Sigmoid colon (tissue), 7 donors: ENCODE measurements around the gene METTL8. TPM values are rescaled to one million over a fixed set of nuclear protein-coding genes. Genes with fewer than 3 reads are reported as not detected.

Experiments used
- DNase-seq: peaks from one replicate; pipeline ENCODE4 v3.0.0-alpha.2; 2019
- H3K27ac ChIP-seq, 4 donors: fragments of 200-600 bp; sonication (generic); one replicate each; pipeline ENCODE4 v1.5.1; 2016 to 2019; ENCODE audit warnings: mild to moderate bottlenecking in 1 of 4
- H3K27me3 ChIP-seq, 3 donors: fragments of 200-600 bp; sonication (generic); one replicate each; pipeline ENCODE4 v1.5.1; 2019; ENCODE audit warnings: mild to moderate bottlenecking in 1 of 3
- H3K36me3 ChIP-seq, 4 donors: fragments of 200-600 bp; sonication (generic); one replicate each; pipeline ENCODE4 v1.5.1; 2016 to 2019
- H3K4me1 ChIP-seq, 4 donors: fragments of 200-600 bp; sonication (generic); one replicate each; pipeline ENCODE4 v1.5.1; 2017 to 2019
- H3K4me3 ChIP-seq, 4 donors: fragments of 200-600 bp; sonication (generic); one replicate each; pipeline ENCODE4 v1.5.1; 2017 to 2019; ENCODE audit warnings: mild to moderate bottlenecking in 2 of 4, moderate library complexity in 1 of 4
- H3K9me3 ChIP-seq, 4 donors: fragments of 200-600 bp in 3 of 4; sonication (generic) in 3 of 4; one replicate each; pipeline versions ENCODE4 v1.5.1 to v1.6.1; 2013 to 2019
- CTCF ChIP-seq, 4 experiments: fragments of 450-650 bp in 3 of 4; fragments of 200-600 bp in 1 of 4; IDR thresholded peaks; one replicate each; pipeline ENCODE4 v1.5.1; 2016 to 2019; ENCODE audit warnings: antibody characterized with exemption in 4 of 4, mild to moderate bottlenecking in 3 of 4, moderate library complexity in 2 of 4
- EP300 ChIP-seq, 4 donors: sonication (generic); formaldehyde crosslinking; IDR thresholded peaks; one replicate each; pipeline ENCODE4 v1.6.1; 2017; ENCODE audit warnings: antibody characterized with exemption in 4 of 4
- POLR2A ChIP-seq, 2 donors: fragments of 450-650 bp; IDR thresholded peaks; one replicate each; pipeline ENCODE4 v1.6.1; 2016; ENCODE audit warnings: antibody characterized with exemption in 2 of 2, mild to moderate bottlenecking in 2 of 2, moderate library complexity in 2 of 2
- POLR2AphosphoS5 ChIP-seq, 4 donors: sonication (generic); formaldehyde crosslinking; IDR thresholded peaks; one replicate each; pipeline ENCODE4 v1.6.1; 2017; ENCODE audit warnings: antibody characterized with exemption in 4 of 4
- WGBS, 2 donors: extraction: QIAGEN DNeasy Blood & Tissue Kit; methylation state at CpG; one replicate each; pipeline ENCODE4 v1.1.7; 2013; 5-methylcytosine and 5-hydroxymethylcytosine counted together
- intact Hi-C: fragments of 100-400 bp; cut with DNase I; formaldehyde crosslinking; loops from one replicate; pipeline ENCODE4 v1.15.1; 2023
- polyA plus RNA-seq, 3 donors: library from polyadenylated mRNA; stranded (reverse); fragments of 200-250 nt; gene quantifications; one replicate each; pipeline ENCODE4 v1.2.3, GENCODE V29; 2013
- total RNA-seq, 4 donors: library from RNA; depleted of rRNA; stranded (reverse); fragments of >200 nt; gene quantifications; one replicate each; pipeline ENCODE4 v1.1.0, GENCODE V29; 2016
- donor health status: healthy with polysubstance abuse.
- donor health status: Bipolar disorder and iron deficiency.
- donor health status: healthy.

Gene METTL8
- total and polyA plus RNA-seq, 7 donors: 3.0 to 42.7 (median 30.1) TPM

DNA sequence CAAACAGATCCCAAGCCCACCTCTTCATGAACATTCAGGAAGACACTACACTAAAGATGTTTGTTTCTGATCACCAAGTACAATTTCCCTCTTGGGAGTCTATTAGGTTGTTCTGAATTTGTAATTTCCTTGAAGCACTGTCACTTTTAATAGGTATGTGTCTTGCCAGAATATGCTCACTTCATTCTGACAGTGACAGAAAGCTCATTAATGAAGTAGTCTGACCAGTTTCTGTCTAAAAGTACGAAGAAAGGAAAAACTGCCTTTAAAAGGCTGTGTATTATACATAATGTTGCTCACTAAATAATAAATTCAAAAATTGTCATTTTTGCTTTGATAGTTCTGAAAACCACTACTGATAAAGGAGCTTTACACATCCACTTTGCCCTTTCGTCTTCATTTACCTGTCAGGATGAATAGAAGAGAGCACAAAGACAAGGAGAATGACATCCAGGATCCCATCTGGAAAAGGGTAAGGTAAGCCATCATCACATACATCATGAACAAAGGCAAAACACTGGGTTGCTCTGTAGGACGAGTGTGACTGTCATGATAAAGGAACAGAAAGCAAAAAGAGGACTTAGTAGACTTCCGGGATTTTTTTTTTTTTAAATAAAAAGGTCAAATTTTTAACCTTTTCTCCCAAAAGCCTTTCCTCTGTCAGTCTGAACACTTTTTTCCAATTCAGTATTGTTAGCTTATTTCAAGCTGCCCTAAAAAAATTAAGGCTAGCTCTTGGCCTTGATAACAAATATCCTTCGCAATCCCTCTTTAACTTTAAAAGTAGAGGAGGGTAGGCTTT is 103.4 kb downstream of the METTL8 start:
- H3K4me3 ChIP-seq: no peak overlapping the region
- no peak overlapping the region for H3K27ac ChIP-seq
- no peak for TF ChIP-seq POLR2A (IDR thresholded peaks at IDR 0.05)
- TF ChIP-seq POLR2AphosphoS5 (IDR thresholded peaks at IDR 0.05): no peak
- TF ChIP-seq CTCF (IDR thresholded peaks at IDR 0.05): no peak
- no peak for TF ChIP-seq EP300 (IDR thresholded peaks at IDR 0.05)
- no peaks in the 10 kb centered on the region for H3K36me3 ChIP-seq
- intact Hi-C loops: no loop called here
- no peaks in the 10 kb centered on the region for H3K9me3 ChIP-seq
- DNase-seq: no peak
- H3K4me1 ChIP-seq: peaks cover 0 to 15% (median 10%) of the 10 kb centered on the region in 4 donors
- no peaks in the 10 kb centered on the region for H3K27me3 ChIP-seq
- WGBS, 2 donors: 79 to 90% methylated on average over 5 of the region's 5 CpGs

GRCh38 chr2:171327043-171327496 is 106.7 kb downstream of the METTL8 start:
- Histone ChIP-seq H3K9me3 (no peaks in the 10 kb centered on the region), H3K27ac (peak overlapping the region in 3 of 4 donors; percentile 43 to 69 (median 61)), H3K4me3 (no peak overlapping the region), H3K27me3 (no peaks in the 10 kb centered on the region), H3K36me3 (peaks cover 0 to 9% (median 0%) of the 10 kb centered on the region in 4 donors), H3K4me1 (peaks cover 0 to 15% (median 10%) of the 10 kb centered on the region in 4 donors)
- 82 to 92% methylated on average over 4 of the region's 4 CpGs for WGBS, 2 donors
- intact Hi-C loops: loop anchor here (10.0 kb wide), 1 partner anchor 162 kb away; the partner anchor contains the start of gene TLK1
- TF ChIP-seq EP300 (IDR thresholded peaks at IDR 0.05) (no peak), POLR2A (IDR thresholded peaks at IDR 0.05) (no peak), POLR2AphosphoS5 (IDR thresholded peaks at IDR 0.05) (no peak), CTCF (IDR thresholded peaks at IDR 0.05) (no peak)
- DNase-seq: no peak

DNA sequence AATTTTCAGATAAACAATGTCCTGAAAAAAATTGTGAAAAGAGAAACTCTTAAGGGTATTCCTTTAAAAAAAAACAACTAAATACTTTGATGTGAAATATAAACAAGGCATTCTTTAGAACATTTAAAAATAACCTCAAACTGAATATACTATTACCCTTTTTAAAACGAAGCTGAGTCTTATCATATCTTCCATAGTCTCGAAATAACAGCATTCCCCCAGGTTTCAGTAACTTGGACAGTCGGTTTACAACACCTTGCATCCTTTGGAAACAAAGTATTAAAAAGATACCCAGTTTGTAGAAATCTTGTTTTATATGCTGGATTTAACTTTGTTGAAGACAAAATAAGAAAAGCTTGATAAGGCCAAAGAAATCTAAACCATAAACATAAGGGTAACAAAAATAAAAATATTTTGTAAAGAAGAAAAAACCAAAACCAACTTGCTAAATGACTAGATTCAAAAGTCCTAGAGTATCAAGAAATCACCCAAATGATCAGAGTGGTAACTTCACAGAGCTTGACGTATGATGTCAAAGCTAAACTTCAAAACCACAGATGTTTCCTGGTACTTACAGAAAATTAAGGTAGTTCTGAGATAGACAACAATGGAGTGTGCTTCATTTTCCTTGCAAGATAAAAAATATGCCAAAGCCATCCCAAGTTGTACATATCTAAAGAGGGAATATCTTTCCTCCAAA is 107.8 kb downstream of the METTL8 start:
- DNase-seq: no peak
- Histone ChIP-seq H3K9me3 (no peaks in the 10 kb centered on the region), H3K4me1 (peaks cover 0 to 15% (median 10%) of the 10 kb centered on the region in 4 donors), H3K27ac (peak overlapping the region in 1 of 4 donors; percentile 61), H3K36me3 (peaks cover 0 to 9% (median 0%) of the 10 kb centered on the region in 4 donors), H3K4me3 (no peak overlapping the region), H3K27me3 (no peaks in the 10 kb centered on the region)
- no peak for TF ChIP-seq CTCF (IDR thresholded peaks at IDR 0.05)
- no peak for TF ChIP-seq POLR2A (IDR thresholded peaks at IDR 0.05)
- TF ChIP-seq EP300 (IDR thresholded peaks at IDR 0.05): no peak
- TF ChIP-seq POLR2AphosphoS5 (IDR thresholded peaks at IDR 0.05): no peak
- WGBS, 2 donors: 72 to 90% methylated on average over 4 of the region's 4 CpGs
- intact Hi-C loops: loop anchor here (10.0 kb wide), 1 partner anchor 161 kb away; the partner anchor contains the start of gene TLK1

DNA sequence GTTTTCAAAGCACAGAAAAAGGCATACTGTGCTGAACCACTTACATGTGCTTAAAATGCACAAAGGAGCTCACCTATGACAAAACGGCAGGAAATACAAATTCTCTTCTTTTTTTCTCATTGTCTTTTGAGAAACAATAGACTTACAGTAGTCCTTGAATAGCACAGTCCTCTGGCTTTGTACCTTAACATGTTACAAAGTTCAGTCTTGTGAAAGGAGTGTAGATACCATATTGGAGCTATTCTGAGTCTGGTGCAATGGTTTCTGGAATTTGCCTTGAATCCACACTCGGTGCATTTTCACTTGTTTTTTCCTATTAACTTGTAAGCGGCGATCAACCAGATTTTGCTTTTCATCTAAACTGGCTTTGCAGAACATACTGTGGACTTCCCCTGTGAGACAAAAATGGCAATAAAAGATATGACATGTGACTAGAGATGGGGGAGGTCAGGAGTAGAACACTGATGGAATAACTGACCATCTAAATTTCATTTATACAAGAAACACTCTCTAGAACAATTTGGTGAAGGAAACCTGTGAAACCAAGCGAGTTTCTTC is 109.7 kb downstream of the METTL8 start:
- H3K27ac ChIP-seq: no peak overlapping the region
- H3K4me1 ChIP-seq: peaks cover 0 to 32% (median 16%) of the 10 kb centered on the region in 4 donors
- WGBS, 2 donors: 65 to 90% methylated on average over 5 of the region's 5 CpGs
- intact Hi-C loops: loop anchor here (10.0 kb wide), 1 partner anchor 159 kb away; the partner anchor contains the start of gene TLK1
- TF ChIP-seq POLR2A (IDR thresholded peaks at IDR 0.05): no peak
- TF ChIP-seq EP300 (IDR thresholded peaks at IDR 0.05): no peak
- TF ChIP-seq POLR2AphosphoS5 (IDR thresholded peaks at IDR 0.05): no peak
- TF ChIP-seq CTCF (IDR thresholded peaks at IDR 0.05): no peak
- no peak for DNase-seq
- H3K4me3 ChIP-seq: no peak overlapping the region
- H3K9me3 ChIP-seq: no peaks in the 10 kb centered on the region
- H3K36me3 ChIP-seq: peaks cover 0 to 9% (median 0%) of the 10 kb centered on the region in 4 donors
- no peaks in the 10 kb centered on the region for H3K27me3 ChIP-seq
